ENCODE results near the gene TMX4.

- no peak for TF ChIP-seq CTCF (IDR thresholded peaks at IDR 0.05)
- no peak for TF ChIP-seq POLR2A (IDR thresholded peaks at IDR 0.05)
- no peak for TF ChIP-seq EP300 (IDR thresholded peaks at IDR 0.05)
Measured at GRCh38 chr20:8045946-8046345, 26.4 kb upstream of the TMX4 start.

Data from tibial nerve (tissue), 4 donors.